H4 (cell line): ENCODE measurements around the gene DDA1. TPM values are rescaled to one million over a fixed set of nuclear protein-coding genes. Genes with fewer than 3 reads are reported as not detected.
A peak's percentile ranks its signal among the peaks of the same experiment; 100 is the strongest.

Experiments
- DNase-seq: peaks from one replicate; pipeline ENCODE4 v3.0.0-alpha.2; 2015; ENCODE audit warnings: low spot score
- total RNA-seq: library from RNA; depleted of rRNA; stranded (reverse); fragments of >200 nt; shearing (Covaris generic); gene quantifications from 2 replicates; pipeline ENCODE4 v1.2.3, GENCODE V29; 2014

DDA1 gene
- total RNA-seq, 1 experiment from 2014 or later = 34.3 TPM

DNA sequence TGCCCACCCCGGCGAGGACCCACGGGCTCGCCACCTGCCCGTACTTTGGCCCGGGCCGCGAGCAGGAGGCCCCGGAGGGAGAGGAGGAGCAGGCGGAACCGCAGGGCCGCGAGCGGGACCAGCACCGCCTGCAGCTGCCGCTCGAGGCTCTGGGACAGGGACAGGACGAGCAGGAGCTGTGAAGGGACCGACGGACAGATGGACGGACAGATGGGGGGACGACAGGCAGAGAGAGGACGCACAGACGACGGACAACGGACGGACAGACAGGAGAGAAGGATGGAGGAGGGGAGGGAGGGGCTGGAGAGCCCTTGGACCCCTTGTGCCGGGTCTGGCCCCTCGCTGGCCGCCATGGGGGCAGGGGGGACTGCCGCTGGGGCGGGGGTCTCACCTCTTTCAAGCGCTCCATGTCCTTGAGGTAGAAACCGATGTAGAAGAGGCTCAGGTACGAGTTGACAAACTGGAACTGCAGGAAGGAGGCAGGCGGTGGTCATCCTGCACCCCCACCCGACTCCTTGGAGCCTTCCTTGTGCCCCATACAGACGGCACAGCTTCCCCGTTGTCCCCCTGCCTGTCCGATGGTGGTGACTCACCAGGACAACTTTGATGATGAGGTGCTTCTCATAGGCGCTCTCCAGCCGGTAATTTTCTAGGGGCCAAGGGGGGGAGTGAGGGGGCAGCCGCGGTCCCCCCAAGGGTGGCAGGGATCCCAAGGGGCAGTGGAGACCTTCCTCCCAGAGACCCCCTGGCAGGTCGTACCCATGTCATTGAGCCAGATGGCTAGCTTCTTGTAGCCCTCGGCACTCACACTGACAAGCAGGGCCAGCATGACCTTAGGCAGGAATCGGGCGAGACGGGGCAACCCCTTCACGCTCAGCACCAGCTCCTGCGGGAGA, 20.3 kb downstream of the DDA1 start:
- no peak for DNase-seq

DNA sequence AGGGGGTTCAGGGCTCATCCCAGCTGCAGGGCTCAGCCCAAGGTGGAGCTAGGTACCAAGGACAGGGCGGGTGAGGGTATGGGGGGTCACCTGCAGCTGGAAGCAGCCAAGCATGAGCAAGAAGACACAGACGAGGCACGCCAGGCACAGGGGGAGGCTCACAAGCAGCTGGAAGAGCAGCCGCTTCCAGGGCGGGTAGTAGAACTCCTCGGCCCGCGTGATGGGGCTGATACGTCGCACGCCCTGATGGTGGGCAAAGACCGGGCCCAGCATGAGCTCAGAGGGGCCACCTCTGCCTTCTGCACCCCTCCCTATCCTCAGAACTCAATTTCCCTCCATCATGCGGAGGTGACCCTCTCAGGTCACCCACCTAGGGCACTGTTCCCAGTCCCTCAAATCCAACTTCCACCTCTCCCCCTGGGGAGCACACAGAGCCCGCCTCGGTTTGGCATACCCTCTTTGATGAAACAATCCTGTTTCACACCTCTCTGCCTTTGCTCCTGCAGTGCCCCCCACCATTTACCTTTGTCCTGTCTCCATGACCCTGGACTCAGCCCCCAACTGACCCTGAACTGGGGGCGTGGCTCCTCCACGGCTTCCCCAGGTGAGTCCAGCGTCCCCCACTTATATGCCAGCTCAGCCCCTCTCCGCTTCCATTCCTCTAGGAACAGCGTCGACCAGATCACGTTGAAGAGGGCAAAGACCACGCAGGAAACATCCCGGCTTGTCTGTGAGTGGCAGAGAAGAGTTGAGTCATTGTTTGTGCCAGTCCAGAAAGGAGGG, 21.1 kb downstream of the DDA1 start:
- no peak for DNase-seq

DNA sequence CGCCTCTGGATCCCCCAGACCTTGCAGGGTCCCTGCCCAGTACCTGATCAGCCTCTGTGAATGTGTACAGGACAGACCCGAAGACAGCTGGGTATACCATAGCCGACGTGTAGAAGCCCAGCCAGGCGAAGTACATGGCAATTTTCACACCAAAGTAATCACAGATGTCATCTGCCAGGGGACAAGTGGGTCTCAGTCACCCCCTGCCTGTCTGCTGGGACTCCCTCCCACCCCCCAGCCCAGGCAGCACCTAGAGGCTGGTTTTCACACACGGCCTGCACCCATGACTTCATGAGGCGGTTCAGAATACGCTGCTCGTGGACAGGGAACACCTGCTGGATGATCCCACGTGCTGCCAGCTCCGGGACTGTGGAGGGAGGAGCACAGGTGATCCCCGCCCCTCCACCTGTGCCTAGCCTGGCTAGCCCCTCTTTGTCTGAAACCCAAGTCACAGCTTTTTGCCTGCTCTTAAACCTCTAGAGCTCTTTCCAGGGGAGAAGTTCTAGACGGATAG, 21.7 kb downstream of the DDA1 start:
- no peak for DNase-seq

DNA sequence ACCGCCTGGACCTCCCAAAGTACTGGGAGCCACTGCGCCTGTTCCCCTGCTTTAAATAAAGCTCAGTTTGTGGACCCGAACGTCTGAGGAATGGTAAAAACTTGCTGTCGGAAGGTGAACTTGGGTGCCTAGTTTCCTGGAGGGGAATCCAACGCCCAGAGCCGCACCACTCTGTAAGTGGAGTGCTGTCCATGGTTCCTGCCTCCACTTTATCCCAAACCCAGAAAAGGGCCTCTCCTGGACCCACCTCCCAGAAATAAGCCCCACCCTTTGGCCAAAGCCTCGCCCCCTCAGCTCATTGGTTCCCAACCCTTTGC, 23.0 kb downstream of the DDA1 start:
- DNase-seq = no peak

DNA sequence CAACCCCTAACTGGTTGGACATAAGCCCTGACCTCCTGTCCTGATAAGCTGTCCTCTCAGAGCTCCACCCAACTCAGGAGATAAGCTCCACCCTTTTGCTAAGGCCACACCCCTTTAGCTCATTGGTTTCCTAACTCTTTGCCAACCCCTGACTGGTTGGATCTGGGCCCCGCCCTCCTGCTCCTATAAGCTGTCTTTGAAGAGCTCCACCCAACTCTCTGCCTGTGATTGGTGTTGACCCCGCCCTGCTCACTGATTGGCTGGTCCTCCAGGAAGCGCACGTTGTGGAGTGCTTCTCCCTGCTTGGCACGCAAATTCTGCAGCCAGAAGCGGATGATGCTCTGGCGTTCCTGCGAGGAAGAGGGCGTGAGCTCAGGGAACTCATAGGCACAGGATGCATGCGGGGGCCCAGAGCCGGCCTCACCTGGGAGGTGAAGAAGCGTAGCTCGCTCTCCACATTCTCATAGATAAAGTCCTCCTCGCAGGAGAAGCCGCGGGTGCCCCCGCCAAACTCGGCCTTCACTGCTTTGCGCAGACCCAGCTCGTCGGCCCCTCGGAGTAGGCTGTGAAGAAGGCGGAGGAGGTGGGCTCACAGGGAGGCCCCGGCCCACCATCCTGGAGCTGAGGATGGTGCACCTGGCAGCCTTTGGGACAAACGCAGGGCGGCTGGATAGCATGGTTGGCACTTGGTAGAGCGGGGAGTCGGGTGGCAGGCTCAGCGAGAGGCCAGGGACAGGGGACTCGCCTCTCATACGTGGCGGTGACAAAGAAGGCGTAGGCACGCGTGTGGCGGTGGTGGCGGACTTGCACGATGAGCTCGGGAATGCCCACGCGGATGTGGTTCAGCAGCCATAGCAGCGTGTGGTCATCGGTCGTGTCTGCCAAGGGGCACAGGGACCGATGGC, 23.6 kb downstream of the DDA1 start:
- DNase-seq = peak; percentile 65

DNA sequence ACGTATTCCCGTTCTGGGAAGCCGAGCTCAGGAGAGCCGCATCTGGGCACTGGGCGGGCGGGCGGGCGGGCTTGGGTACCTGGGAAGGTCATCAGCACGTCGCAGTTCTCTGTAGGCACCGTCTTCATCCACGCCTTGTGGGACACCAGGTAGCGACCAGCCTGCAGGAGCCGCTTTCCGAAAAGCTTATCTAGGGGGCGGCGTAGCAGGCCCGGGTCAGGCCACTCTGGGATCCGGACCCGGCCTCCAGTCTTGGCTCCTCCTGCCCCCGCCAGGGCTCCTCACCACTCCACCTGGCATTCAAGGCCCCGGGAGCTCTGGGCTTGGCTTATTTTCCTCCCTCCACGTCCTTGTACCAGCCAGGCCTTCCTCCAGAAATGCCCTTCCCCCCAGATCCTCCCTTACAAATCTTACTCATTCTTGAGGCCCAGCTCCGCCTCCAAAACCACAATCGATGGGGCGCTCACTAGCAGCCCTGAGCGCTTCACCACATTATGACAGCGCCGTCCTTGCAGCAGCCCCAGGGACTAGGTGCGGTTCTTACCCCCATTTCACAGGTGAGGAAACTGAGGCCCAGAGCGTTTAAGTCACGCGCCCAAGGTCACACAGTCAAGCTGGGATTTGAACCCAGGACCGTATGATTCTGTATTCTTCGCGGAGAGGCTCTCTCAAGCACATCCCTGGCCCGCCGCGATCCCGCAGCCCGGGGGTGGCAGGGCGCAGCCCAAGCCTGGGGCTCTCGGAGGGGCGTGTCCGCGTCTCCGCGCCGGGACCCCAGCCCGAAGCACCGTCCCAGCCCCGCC, 24.4 kb downstream of the DDA1 start:
- DNase-seq = peak; percentile 88

DNA sequence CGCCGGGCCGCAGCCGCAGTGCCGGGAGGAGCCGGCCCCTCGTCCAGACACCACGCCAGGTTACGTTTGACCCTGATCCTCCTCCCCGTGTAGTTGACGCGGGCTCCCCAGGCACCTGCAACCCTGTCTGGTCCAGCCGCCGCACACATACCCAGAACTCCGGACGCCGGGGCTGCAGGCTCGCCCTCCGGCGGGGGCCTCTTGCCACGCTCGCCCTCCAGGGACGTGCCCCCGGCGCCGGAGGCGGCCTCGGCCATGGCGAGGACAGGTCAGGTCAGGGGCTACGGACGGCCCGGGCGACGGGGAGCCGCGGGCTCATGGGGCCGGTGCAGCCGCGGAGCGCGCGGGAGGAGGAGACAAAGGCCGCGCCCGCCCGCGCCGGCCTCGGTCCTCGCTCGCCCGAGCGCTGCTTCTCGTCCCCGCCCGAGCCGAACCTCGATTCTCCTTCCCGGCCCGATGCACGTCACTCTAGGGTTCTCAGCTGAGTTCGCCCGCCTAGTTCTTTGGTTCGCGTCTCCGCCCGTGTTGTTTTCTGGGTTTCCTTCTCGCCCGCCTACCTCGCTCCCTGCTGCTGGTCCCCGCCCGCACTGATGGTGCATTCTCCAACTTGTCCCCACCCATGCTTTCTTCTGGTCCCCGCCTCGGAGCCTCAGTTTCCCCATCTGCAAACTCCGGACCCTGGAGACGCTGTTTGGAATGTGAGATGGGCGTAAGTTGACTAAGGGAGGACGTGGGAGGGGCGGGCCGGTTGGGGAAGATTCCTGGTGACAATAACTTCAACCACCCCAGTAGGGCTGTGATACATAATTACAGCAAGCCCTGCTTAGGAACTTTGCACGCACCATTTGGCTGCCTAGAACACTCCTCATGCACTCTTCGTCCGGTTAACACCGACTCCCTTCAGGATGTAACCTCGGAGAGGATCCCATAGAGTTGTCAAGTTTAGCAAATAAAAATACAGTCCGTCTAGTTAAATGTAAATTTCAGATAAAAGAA, 25.3 kb downstream of the DDA1 start, which contains the start of gene ANO8:
Gene ANO8 (minus strand): TSS at position 442 of the 996 bp plus-strand sequence. CDS start 185 bp downstream, at position 257.
- DNase-seq = peak; percentile 96

DNA sequence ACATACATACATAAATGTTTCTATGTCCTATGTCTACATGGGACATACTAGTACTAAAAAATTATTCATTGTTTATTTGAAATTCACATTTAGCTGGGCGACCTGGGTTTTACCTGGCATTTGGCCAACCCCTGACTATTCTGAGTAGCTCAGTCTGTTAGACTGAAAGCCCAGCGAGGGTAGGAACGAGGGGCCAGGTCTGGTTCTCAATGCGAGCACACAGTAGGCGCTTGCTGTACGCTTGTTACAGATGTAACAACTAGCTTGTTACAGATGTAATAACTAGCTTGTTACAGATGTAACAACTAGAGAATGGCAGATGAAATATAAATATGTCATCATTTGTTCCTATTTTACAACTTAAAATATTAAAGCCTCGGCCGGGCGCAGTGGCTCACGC, 26.2 kb downstream of the DDA1 start:
- DNase-seq = no peak

DNA sequence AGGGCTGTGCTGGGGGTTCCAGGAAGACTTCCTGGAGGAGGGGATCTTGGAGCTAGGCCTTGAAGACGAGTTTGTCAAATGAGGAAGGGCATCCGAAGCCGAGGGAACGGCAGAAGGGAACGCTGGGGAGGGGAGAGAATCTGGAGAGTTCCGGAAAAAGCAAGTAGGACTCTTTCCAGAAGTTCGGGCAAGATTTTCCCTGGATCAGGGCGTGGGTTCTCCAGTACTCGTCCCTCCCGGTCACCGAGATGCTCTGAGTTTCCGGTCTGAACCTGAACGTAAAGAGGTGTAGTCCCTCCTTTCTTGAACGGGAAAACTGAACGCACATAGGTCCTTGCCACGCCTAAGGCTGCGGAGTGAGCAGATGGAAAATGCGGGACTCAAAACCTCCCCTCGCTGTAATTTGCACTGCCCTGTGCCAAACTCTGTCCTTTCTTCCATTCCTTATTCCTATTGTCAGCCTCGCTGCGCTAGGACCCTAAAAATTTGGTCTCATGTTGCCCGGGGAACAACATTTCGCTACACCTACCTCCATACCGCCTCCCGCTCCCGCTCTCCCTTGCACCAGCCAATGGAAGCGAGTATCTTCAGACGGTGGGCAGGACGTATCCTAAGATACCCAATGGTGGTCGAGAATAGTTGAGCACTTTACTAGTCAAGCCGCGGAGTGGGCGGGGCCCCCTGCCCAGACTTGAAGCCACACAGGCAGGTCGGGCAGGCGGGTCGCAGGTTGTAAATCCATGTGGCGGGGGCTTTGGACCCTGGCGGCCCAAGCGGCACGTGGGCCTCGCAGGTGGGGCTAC, 27.7 kb downstream of the DDA1 start, which contains the start of gene GTPBP3:
Gene GTPBP3 (plus strand): TSS at position 682 of the 803 bp plus-strand sequence. CDS start 59 bp downstream, at position 741.
- DNase-seq = peak; percentile 100

DNA sequence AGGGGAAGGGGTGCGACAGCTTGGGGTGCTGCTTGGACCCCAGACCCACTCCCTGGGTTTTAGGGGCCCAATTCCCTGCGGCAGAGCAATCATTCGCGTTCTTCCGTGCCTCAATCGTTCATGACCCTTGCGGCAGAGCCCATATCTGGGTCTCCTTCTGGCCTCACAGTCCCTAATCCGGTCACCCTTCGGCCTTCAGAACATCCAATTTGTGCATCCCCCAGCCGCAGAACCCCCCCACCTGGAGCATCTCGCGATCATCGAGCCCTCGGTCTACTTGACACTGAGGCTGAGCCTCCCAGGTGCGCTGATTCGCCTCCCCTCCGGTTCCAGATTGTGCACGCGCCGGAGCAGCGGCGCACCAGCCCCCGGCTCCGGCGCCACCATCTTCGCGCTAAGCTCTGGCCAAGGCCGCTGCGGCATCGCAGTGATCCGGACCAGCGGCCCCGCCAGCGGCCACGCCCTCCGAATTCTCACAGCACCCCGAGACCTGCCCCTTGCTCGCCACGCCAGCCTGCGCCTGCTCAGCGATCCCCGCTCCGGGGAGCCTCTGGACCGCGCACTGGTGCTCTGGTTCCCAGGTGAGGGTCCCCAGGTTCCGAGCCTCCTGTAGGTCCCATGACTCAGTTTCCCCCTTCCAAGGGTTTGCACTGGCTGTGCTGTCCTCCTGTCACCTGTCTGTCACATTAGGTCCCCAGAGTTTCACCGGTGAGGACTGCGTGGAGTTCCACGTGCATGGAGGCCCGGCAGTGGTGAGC, 28.5 kb downstream of the DDA1 start:
- no peak for DNase-seq

DNA sequence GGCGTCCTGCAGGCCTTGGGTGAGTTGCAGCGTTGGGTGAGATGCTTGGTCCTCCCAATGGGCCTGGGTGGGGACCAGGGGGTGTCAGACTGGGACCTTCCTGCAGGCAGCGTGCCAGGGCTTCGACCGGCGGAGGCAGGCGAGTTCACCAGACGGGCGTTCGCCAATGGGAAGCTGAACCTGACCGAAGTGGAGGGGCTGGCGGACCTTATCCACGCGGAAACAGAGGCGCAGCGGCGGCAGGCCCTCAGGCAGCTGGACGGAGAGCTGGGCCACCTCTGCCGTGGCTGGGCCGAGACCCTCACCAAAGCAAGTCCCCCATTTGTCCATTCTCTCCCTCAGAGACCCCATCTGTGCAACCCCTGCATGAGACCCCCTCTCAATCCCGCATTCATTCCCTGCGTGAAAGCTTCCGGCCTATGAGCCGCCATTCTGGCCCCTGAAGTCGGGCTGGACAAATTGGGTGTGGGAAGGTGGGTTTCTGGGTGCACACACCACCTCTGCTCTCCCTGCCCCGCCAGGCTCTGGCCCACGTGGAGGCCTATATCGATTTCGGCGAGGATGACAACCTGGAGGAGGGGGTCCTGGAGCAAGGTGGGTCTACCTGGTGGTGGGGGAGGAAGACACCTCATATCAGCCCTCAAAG, 29.2 kb downstream of the DDA1 start:
- DNase-seq = no peak

DNA sequence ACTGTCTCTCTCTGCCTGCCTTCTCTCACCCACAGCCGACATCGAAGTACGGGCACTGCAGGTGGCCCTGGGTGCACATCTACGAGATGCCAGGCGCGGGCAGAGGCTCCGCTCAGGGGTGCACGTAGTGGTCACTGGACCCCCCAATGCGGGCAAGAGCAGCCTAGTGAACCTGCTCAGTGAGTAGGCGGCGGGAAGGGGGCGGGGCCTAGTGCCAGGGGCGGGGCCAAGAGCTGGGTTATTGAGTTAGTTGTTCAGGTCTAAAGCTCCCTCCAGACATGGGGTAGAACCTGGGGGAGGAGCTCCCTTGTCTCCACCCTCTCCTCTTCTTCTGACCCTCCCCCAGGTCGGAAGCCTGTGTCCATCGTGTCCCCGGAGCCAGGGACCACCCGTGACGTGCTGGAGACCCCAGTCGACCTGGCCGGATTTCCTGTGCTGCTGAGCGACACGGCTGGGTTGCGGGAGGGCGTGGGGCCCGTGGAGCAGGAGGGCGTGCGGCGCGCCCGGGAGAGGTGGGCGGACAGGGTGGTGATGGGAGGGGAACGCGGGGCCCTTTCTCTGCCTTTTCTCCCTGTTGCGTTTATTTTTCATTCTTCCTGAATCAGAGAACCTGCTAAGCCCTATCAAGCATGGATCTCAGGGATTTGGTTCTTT, 29.9 kb downstream of the DDA1 start:
- no peak for DNase-seq

DNA sequence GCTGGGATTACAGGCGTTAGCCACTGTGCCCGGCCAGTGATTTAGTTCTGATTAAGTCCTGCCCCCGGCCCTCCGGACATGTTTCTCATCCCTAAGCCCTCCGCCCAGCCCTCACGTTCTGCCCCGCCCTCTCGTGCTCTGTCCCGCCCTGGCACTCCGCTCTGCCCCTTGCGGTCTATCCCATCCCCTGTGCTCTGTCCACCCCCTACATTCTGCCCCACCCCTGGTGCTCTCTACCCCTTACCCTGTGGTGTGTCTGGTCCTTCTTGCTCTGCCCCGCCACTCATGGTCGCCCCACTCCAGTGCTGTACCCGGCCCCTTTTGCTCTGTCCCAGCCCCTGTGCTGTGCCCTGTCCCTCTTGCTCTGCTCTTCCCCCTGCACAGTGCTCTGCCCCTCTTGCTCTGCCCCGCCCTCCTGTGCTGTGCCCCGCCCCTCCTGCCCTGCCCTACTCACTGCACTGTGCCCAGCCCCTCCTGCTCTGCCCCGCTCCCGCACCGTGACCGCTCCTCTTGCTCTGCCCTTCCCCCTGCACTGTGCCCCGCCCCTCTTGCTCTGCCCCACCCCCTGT, 31.0 kb downstream of the DDA1 start:
- no peak for DNase-seq

DNA sequence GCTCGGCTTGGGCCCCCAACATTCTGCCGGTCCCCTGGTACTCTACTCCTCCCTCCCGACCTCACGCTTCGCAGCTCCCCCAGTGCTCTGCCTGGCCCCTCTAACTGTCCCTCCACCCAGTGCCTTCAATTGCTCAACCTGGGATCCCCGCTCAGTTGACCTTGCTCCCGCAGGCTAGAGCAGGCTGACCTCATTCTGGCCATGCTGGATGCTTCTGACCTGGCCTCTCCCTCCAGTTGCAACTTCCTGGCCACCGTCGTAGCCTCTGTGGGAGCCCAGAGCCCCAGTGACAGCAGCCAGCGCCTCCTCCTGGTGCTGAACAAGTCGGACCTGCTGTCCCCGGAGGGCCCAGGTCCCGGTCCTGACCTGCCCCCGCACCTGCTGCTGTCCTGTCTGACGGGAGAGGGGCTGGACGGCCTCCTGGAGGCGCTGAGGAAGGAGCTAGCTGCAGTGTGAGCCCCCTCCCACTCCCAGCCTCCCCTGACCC, 31.6 kb downstream of the DDA1 start:
- DNase-seq = no peak

DNA sequence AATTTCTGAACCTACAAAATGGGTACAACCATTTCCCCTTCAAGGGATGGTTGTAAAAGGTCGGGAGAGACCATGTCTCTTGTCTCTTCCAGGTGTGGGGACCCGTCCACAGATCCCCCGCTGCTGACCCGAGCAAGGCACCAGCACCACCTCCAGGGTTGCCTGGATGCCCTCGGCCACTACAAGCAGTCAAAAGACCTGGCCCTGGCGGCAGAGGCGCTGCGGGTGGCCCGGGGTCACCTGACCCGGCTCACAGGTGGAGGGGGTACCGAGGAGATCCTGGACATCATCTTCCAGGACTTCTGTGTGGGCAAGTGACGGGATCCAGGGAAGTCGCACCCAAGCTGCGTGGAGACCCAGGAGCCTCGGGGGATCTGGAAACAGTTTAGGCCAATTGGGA, 32.0 kb downstream of the DDA1 start:
- no peak for DNase-seq

DNA sequence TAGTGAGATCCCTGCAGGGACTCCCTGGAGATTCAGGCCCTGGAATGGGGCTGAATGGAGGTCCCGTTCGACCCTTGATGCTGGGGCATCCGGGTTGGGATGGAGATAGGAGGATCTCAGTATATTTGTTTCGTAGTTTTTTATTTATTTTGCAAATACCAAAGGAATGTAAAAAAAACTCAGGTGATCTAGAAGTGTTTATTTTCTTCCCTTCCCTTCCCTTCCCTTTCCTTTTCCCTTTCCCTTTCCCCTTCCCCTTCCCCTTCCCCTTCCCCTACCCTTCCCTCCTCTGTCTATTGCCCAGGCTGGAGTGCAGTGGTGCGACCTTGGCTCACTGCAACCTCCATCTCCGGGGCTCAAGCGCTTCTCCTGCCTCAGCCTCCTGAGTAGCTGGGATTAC, 32.5 kb downstream of the DDA1 start:
- DNase-seq = no peak
